ENCODE results near the gene SMYD5.
"Not testable (repeated sequence)": the region's sequence is repeated elsewhere in the genome, so short reads cannot be mapped to it uniquely, and the experiment has no call there.

DNA sequence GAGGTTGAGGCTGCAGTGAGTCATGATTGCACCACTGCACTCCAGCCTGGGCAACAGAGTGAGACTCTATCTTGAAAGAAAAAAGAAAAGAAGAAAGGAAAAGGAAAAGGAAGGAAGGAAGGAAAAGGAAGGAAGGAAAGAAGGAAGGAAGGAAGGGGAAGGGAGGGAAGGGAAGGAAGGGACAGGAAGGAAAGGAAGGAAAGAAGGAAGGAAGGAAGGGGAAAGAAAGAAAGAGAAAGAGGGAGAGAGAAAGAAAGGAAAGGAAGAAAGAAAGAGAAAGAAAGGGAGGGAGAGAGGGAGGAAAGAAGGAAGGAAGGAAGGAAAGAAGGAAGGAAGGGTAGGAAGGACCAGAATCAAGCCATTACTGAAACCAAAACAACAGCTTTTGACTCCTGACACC is 45.7 kb upstream of the SMYD5 start:
- TF ChIP-seq, protein P1, sequence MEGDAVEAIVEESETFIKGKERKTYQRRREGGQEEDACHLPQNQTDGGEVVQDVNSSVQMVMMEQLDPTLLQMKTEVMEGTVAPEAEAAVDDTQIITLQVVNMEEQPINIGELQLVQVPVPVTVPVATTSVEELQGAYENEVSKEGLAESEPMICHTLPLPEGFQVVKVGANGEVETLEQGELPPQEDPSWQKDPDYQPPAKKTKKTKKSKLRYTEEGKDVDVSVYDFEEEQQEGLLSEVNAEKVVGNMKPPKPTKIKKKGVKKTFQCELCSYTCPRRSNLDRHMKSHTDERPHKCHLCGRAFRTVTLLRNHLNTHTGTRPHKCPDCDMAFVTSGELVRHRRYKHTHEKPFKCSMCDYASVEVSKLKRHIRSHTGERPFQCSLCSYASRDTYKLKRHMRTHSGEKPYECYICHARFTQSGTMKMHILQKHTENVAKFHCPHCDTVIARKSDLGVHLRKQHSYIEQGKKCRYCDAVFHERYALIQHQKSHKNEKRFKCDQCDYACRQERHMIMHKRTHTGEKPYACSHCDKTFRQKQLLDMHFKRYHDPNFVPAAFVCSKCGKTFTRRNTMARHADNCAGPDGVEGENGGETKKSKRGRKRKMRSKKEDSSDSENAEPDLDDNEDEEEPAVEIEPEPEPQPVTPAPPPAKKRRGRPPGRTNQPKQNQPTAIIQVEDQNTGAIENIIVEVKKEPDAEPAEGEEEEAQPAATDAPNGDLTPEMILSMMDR (IDR thresholded peaks at IDR 0.05) = not testable (repeated sequence)
- not testable (repeated sequence) for TF ChIP-seq RCOR1 (IDR thresholded peaks at IDR 0.05; ENCODE audit: low read length); MAX (IDR thresholded peaks at IDR 0.05; ENCODE audit: low read depth); RAD21 (IDR thresholded peaks at IDR 0.05; ENCODE audit: low read length); POLR2AphosphoS5 (IDR thresholded peaks at IDR 0.05; ENCODE audit: low read depth, low read length); TAF1 (IDR thresholded peaks at IDR 0.05; ENCODE audit: borderline replicate concordance, low read depth, low read length); CHD2 (IDR thresholded peaks at IDR 0.05; ENCODE audit: low read length, partially characterized antibody); JUND (IDR thresholded peaks at IDR 0.05); EP300 (IDR thresholded peaks at IDR 0.05; ENCODE audit: borderline replicate concordance in 1 of 2, low read depth in 1 of 2, low read length in 1 of 2)

Data from SK-N-SH (cell line).